Activated naive CD4-positive, alpha-beta T cell treated with anti-CD3 and anti-CD28 coated beads, Interleukin-2, amount 50 U/mL, for 72 hours (primary cell): ENCODE results near the gene TSACC. TPM values are rescaled to one million over a fixed set of nuclear protein-coding genes. Genes with fewer than 3 reads are reported as not detected.
"Not testable (repeated sequence)": the region's sequence is repeated elsewhere in the genome, so short reads cannot be mapped to it uniquely, and the experiment has no call there.

ENCODE experiments used
- ATAC-seq, 2 donors: fragments of 150-1000 bp; cut with Tn5 transposase; 2 replicates each; pipeline ENCODE4 v1.10.0; 2021; ENCODE audit warnings: mild to moderate bottlenecking in 2 of 2, moderate library complexity in 2 of 2
- DNase-seq, 2 donors: peaks; one replicate each; pipeline ENCODE4 v3.0.0; 2021 to 2022; ENCODE audit warnings: low spot score in 2 of 2
- H3K27ac Mint-ChIP-seq, 2 donors: one replicate each; pipeline ENCODE4 v1.8.0; 2022; ENCODE audit warnings: mild to moderate bottlenecking in 2 of 2, mixed read lengths in 2 of 2
- H3K36me3 Mint-ChIP-seq, 2 donors: one replicate each; pipeline ENCODE4 v1.8.0; 2022; ENCODE audit warnings: mixed read lengths in 2 of 2
- H3K9me3 Mint-ChIP-seq, 2 donors: one replicate each; pipeline ENCODE4 v1.8.0; 2022; ENCODE audit warnings: mixed read lengths in 2 of 2
- total RNA-seq, 2 donors: library from RNA; stranded (reverse); gene quantifications; one replicate each; pipeline ENCODE4 v1.2.3, GENCODE V29; 2022

TSACC gene
- total RNA-seq, 2 donors from 2014 or later = 0.76 TPM; not detected in 1

DNA sequence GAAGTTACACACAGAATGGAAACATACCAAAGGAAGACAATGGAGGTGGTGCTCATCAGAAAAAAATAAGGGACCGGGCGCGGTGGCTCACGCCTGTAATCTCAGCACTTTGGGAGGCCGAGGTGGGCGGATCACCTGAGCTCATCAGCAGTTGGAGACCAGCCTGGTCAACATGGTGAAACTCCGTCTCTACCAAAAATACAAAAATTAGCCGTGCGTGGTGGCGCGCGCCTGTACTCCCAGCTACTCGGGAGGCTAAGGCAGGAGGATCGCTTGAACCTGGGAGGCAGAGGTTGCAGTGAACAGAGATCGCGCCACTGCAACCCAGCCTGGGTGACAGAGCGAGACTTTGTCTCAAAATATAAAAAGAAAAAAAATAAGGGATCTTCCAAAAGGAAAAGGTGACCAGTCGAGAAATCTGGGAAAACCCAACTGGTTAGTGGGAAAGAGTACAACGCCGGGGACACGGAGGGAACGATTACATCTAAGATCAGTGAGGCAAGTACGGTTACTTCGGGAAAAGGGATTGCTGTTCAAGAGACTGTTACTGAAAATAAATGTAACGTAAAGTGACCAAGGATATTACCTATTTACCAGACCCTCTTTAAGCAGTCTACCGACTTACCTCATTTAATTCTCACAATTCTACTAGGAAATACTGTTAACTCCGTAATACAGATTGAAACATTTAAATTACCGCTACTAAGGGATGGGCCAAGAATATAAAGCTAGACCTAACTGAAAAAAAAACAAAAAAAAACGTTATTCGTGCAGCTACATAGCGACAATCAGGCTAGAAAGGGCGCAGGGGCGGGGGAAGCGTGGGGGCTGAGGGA lies 1.1 kb upstream of the TSACC start:
- DNase-seq (no peak), ATAC-seq (no peak)
- Mint-ChIP-seq H3K36me3 (peaks cover 29 to 36% of the 10 kb centered on the region in 2 donors), H3K27ac (peak overlapping the region; percentile 97 to 98), H3K9me3 (no peaks in the 10 kb centered on the region)

DNA sequence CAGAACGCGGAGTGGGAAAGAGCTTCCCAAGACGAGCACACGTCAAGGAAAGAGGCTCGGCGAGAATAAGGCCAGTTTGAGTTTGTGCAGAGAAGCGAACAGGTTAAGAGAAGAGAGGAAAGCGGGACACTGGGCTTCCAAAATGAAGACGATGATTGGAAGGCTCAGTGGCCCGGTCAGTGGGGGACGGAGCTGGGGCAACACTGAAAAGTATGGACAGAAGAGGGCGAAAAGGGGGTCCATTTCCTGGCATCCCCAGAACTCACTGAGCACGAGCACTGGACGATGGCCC lies 492 bp upstream of the TSACC start:
- Mint-ChIP-seq H3K27ac (peak overlapping the region; percentile 97 to 98), H3K36me3 (peaks cover 29 to 36% of the 10 kb centered on the region in 2 donors), H3K9me3 (no peaks in the 10 kb centered on the region)
- DNase-seq = peak in 1 of 2 donors; percentile 20
- ATAC-seq = no peak

DNA sequence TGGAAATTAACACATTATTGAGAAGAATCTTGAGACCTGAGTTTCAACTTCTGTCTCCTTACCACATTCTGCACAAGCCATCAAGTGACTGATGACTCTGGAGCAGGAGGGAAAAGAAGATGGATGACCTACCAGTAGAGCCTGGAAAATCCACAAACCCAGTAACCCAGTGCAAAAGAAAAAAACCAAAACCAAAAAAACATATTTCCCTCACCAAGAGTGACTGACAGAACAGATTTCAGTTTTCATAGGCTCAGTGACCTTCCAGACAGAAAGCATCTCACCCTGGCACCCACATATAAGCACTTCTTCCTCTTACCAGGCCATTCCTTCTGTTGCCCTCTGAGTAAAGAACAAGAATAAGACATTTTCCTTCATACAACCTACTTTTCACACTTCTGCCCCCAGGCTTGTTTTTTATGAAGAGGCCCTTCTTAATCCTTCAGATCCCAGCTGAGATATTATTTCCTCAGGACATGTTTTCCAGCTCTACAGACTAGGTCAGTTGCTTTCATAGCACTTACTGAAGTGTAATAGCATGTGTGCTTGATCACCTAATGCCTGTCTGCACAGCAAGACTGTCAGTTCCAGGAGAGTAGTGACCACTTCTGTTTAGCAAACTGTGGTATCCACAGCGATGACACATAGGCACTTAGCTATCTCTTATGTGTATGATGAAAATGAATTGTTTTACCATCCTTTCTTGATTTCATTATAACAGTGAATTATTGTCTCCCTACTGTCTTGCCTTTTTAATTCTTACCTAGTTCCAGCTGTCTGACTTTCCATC lies 4.0 kb downstream of the TSACC start:
- DNase-seq (no peak), ATAC-seq (no peak)
- no peaks in the 10 kb centered on the region for H3K9me3 Mint-ChIP-seq
- H3K36me3 Mint-ChIP-seq = peaks cover 7 to 8% of the 10 kb centered on the region in 2 donors
- no peak overlapping the region for H3K27ac Mint-ChIP-seq

DNA sequence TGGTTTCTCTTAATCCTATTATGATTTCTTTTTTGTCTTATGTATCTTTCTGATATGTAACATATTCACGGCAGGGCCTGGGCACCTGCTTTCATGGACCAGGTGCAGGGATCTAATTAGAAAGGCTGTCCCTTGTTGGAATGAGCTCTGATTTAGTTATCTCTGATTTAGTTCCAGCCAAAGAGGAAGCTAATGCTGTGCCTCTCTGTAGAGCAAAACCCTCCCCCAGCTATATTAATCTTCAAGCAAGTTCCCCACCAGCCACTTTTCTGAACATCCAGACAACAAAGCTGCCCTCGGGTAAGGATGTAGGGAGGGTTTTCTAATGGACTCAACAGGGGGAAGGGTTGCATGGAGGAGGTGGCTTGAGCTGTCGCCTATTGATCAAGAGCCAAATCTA lies 6.1 kb downstream of the TSACC start:
- no peaks in the 10 kb centered on the region for H3K9me3 Mint-ChIP-seq
- ATAC-seq (no peak), DNase-seq (no peak)
- H3K27ac Mint-ChIP-seq = no peak overlapping the region
- H3K36me3 Mint-ChIP-seq = no peaks in the 10 kb centered on the region

DNA sequence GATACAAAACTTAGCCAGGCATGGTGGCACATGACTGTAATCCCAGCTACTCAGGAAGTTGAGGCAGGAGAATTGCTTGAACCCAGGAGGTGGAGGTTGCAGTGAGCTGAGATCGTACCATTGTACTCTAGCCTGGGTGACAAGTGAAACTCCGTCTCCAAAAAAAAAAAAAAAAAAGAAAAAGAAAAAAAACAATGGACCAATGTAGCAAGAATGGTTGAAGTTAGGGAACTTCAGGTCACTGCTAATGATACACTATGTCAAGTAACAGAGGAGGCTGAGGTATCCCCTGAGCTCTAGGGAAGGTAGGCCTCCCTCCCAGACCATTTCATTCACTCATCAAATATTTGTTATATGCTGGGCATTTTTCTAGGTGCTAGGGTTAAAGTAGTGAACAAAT lies 7.7 kb downstream of the TSACC start:
- not testable (repeated sequence) for ATAC-seq, H3K36me3 Mint-ChIP-seq, H3K27ac Mint-ChIP-seq, DNase-seq, H3K9me3 Mint-ChIP-seq

DNA sequence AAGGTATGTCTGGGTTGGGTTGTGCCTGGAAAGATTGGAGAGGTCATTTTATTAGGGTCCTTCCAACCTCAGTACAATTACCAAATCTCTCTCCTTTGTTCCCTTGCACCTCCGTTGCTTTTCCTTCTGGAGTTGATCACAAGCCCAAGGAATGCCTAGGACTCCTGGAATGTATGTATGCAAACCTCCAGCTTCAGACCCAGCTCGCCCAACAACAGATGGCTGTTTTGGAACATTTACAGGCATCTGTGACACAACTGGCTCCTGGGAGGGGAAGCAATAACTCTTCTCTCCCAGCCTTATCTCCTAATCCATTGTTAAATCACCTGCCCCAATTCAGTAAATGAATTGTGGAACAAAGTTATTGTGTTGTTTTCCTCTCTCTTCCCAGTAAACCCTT lies 8.3 kb downstream of the TSACC start:
- Mint-ChIP-seq H3K27ac (no peak overlapping the region), H3K36me3 (no peaks in the 10 kb centered on the region), H3K9me3 (no peaks in the 10 kb centered on the region)
- DNase-seq (no peak), ATAC-seq (no peak)

DNA sequence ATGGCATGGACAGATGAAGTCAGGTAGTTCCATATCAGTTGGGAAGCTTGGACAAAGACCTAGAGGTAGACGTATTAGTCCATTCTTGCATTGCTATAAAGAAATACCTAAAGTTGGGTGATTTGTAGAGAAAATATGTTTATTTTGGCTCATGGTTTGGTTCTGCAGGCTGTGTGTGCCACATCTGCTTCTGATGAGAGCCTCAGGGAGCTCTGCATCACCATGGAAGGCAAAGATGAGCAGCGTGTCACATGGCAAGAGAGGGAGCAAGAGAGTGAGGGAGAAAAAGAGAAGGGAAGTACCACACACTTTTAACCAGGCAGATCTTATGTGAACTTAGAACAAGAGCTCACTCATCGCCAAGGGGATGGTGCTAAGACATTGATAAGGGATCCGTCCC lies 9.0 kb downstream of the TSACC start:
- H3K9me3 Mint-ChIP-seq = no peaks in the 10 kb centered on the region
- H3K36me3 Mint-ChIP-seq = no peaks in the 10 kb centered on the region
- no peak for DNase-seq
- no peak for ATAC-seq
- H3K27ac Mint-ChIP-seq = no peak overlapping the region

DNA sequence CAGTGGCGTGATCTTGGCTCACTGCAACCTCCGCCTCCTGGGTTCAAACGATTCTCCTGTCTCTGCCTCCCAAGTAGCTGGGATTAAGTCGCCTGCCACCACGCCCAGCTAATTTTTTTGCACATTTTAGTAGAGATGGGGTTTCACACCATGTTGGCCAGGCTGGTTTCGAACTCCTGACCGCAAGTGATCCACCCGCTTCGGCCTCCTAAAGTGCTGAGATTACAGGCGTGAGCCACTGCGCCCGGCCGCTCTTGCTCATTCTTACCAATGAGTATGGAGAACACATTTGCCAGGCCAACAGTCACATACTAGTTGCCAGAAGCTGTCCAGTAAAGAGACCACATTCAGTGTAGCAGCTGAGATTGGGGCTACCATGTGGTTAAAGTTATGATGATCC lies 14.2 kb downstream of the TSACC start:
- DNase-seq, H3K27ac Mint-ChIP-seq, ATAC-seq, H3K36me3 Mint-ChIP-seq, H3K9me3 Mint-ChIP-seq: not testable (repeated sequence)

DNA sequence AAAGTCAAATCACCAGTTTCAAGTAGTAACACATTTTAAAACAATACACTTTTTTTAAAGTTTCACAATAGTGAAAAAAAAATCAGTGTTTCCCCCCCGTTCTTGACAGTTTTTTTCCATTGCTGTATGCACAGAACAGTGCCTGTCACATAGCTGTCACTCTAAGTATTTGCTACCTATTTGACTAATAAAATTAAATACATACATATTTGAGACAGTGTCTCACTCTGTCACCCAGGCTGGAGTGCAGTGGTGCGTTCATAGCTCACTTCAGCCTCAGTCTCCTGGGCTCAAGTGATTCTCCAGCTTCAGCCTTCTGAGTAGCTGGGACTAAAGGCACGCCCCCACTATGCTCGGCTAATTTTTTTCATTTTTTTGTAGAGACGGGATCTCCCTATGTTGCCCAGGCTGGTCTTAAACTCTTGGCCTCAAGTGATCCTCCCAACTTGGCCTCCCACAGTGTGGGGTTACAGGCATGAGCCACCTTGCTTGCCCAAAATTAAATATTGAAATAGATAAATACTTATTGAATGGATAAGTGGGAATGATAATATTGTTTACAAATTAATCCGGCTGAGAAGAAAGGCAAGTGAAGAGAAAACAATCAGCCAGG lies 18.0 kb downstream of the TSACC start:
- peak; percentile 54 to 78 for ATAC-seq
- H3K27ac Mint-ChIP-seq = peak overlapping the region in 1 of 2 donors; percentile 55
- H3K36me3 Mint-ChIP-seq = no peaks in the 10 kb centered on the region
- H3K9me3 Mint-ChIP-seq = no peaks in the 10 kb centered on the region
- no peak for DNase-seq

DNA sequence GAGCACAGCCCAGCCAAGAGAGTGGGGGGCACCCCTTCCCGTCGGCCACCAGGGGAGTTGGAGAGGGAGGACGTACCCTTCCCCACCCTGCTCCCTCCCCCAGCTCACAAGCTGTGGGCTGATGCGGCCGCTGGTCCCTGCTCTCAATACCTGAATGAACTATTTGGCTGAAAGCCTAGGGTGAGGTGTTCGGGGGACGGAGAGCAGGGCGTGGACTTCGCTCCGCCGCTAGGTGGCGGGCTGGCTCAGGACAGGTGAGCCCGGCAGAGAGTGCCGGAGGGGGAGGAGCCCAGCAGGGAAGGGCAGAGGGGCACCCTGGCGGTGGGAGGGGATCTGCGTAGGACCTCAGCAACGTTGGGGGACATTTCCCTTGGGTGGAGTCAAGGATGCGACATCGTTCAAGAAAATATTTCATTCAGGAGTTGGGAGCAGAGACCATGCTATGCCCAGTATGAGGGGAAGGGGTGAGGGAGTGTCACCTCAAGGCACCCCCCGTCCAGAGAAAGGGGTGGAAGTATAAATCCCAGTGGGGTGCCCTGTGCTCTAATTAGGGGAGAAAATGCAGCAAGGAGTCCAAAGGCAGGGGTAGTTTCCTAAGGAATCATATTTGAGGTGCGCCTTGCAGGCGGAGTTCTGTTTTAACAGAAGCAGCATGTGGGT lies 18.7 kb downstream of the TSACC start:
- ATAC-seq (peak; percentile 94 to 96), DNase-seq (peak; percentile 70 to 79)
- H3K9me3 Mint-ChIP-seq = no peaks in the 10 kb centered on the region
- peak overlapping the region in 1 of 2 donors; percentile 55 for H3K27ac Mint-ChIP-seq
- no peaks in the 10 kb centered on the region for H3K36me3 Mint-ChIP-seq

DNA sequence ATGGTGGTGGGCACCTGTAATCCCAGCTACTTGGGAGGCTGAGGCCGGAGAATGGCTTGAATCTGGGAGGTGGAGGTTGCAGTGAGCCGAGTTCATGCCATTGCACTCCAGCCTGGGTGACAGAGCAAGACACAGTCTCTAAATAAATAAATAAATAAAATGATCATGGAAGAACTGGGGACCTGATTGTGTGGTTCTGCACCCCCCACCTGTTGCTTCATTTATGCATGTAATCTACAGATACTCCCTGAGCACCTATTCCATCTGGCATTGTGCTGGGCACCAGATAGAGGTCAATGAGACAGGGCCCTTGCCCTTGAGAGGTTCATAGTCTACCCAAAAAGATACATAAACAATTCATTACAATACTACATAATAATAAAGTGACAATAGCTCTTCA lies 19.7 kb downstream of the TSACC start:
- H3K36me3 Mint-ChIP-seq = no peaks in the 10 kb centered on the region
- no peak overlapping the region for H3K27ac Mint-ChIP-seq
- no peaks in the 10 kb centered on the region for H3K9me3 Mint-ChIP-seq
- DNase-seq (no peak), ATAC-seq (no peak)

DNA sequence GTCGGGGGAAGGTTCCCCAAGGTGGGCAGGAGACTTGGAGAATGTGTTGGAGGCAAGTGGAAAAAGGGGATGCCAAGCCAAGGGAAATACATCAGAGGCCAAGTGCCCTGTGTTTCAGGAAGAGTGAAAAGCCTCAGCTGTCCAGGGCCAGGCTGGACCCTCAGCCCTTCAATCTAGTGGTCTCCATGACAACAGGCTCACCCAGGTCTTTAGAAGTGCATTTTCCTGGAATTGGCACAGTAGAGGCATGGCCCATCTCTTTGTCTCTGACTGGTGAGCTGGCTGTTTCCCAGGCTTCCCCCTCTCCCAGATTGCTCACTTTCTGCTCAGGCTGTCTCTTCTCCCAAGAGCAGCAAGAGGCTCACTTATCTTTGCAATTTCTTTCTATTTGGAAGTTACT lies 20.3 kb downstream of the TSACC start:
- Mint-ChIP-seq H3K9me3 (no peaks in the 10 kb centered on the region), H3K27ac (no peak overlapping the region), H3K36me3 (no peaks in the 10 kb centered on the region)
- ATAC-seq (no peak), DNase-seq (no peak)

DNA sequence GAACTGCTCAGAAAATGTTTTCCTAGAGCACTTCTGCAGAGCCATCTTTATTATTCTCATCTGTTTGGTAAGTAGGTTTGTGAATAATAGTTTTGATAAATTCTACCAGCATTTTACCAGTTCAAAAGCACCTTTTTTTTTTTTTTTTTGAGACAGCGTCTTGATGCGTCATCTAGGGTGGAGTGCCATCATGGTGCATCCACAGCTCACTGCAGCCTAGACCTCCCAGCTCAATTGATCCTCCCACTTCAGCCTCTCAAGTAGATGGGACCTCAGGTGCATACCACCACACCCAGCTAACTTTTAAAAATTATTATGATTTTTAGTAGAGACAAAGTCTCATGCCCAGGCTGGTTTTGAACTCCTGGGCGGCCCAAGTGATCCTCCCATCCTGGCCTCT lies 20.9 kb downstream of the TSACC start:
- H3K27ac Mint-ChIP-seq = no peak overlapping the region
- no peaks in the 10 kb centered on the region for H3K9me3 Mint-ChIP-seq
- ATAC-seq (no peak), DNase-seq (no peak)
- no peaks in the 10 kb centered on the region for H3K36me3 Mint-ChIP-seq

DNA sequence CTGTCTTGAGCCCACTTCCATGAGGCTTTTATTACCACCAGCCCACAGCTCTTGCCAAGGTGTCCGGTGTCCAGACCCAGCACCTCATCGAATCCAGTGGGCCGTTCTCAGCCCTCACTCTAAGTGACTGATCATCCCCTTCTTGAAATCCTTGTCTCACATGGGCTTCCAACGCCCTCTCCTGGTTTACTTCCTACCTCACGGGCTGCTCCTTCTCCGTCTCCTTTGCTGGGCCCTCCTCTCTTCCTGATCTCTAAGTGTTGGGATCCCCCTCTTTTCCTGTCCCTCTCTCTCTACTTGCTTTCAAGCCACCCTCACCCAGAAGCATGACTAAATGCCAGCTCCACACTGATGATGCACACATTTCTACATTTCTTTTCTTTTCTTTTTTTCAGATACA lies 21.6 kb downstream of the TSACC start:
- no peaks in the 10 kb centered on the region for H3K36me3 Mint-ChIP-seq
- DNase-seq (no peak), ATAC-seq (no peak)
- no peaks in the 10 kb centered on the region for H3K9me3 Mint-ChIP-seq
- H3K27ac Mint-ChIP-seq = no peak overlapping the region

DNA sequence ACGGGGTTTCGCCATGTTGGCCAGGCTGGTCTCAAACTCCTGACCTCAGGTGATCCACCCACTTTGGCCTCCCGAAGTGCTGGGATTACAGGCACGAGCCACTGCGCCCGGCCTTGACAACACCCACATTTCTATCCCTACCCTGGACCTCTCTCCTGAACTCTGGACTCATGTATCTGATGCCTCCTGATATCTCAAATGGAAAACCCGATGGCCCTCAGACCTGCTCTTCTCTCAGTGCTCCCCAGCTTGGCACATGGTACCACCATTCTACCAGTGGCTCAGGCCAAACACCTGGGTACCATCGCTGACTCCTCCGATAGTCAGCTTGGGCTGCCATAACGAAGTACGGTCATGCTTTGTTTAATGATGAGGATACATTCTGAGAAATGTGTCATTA lies 22.2 kb downstream of the TSACC start:
- no peak for ATAC-seq
- no peak for DNase-seq
- H3K27ac Mint-ChIP-seq = no peak overlapping the region
- H3K9me3 Mint-ChIP-seq = no peaks in the 10 kb centered on the region
- H3K36me3 Mint-ChIP-seq = no peaks in the 10 kb centered on the region

DNA sequence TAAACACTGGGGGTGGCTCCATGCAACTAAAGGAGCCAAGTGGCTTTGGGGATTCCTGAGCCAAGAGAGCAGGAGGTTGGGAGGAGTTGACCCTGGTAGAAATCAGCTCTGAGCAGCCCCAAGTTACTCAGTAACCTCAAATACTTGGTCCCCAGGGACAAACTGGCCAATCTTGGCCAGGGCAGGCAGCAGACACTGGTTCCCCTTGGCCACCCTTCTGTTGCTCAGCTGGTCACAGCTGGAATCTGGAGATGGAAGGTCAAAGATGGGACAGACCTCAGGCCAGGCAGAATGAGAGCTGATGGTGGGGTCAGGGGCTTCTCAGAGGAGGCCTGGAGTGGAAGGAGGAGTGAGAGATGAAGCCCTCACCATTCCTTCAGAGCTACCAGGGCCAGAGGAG lies 27.4 kb downstream of the TSACC start:
- Mint-ChIP-seq H3K27ac (no peak overlapping the region), H3K36me3 (no peaks in the 10 kb centered on the region), H3K9me3 (no peaks in the 10 kb centered on the region)
- DNase-seq (no peak), ATAC-seq (no peak)
